Lower leg skin (tissue), 3 donors: ENCODE measurements around the gene ATPAF1.

Experiments
- CTCF ChIP-seq, 3 donors: fragments of 450-650 bp; IDR thresholded peaks; one replicate each; pipeline ENCODE4 v1.5.1; 2016; ENCODE audit warnings: antibody characterized with exemption in 3 of 3, mild to moderate bottlenecking in 3 of 3, moderate library complexity in 2 of 3
- POLR2A ChIP-seq, 2 donors: fragments of 450-650 bp; IDR thresholded peaks; one replicate each; pipeline ENCODE4 v1.6.1; 2016 to 2017; ENCODE audit warnings: antibody characterized with exemption in 2 of 2, mild to moderate bottlenecking in 1 of 2, moderate library complexity in 1 of 2

GRCh38 chr1:46612937-46613660 lies 55.1 kb downstream of the ATPAF1 start:
- no peak for TF ChIP-seq POLR2A (IDR thresholded peaks at IDR 0.05)
- TF ChIP-seq CTCF (IDR thresholded peaks at IDR 0.05) = no peak
